SU-DHL-6 (cell line): ENCODE data around the gene SLC35A5.
"Not testable (repeated sequence)": the region's sequence is repeated elsewhere in the genome, so short reads cannot be mapped to it uniquely, and the experiment has no call there.

Experiments
- CTCF ChIP-seq: fragments of 200-600 bp; sonication (generic); IDR thresholded peaks from one replicate; pipeline ENCODE4 v1.5.1; 2017; ENCODE audit warnings: antibody characterized with exemption, mild to moderate bottlenecking, low read length, moderate library complexity; ENCODE audit not compliant: insufficient read depth, poor library complexity, severe bottlenecking
- EZH2phosphoT487 ChIP-seq: fragments of 200-600 bp; sonication (generic), shearing (Covaris generic); conservative IDR thresholded peaks from 2 replicates; pipeline ENCODE4 v1.6.1; 2018; ENCODE audit warnings: mild to moderate bottlenecking, antibody characterized with exemption, low read length, moderate library complexity, mixed read lengths

- not testable (repeated sequence) for TF ChIP-seq CTCF, EZH2phosphoT487
These were observed 37.7 kb upstream of the SLC35A5 start for GRCh38 chr3:112524127-112524526.
